NCI-H2196 (cell line): ENCODE results near the gene LIN7B.
"Not testable (repeated sequence)": the region's sequence is repeated elsewhere in the genome, so short reads cannot be mapped to it uniquely, and the experiment has no call there.

Experiments used
- DNase-seq: peaks from one replicate; lab custom pipeline; 2025; ENCODE audit not compliant: unreplicated experiment; lab: John Stamatoyannopoulos, UW

The LIN7B gene

DNA sequence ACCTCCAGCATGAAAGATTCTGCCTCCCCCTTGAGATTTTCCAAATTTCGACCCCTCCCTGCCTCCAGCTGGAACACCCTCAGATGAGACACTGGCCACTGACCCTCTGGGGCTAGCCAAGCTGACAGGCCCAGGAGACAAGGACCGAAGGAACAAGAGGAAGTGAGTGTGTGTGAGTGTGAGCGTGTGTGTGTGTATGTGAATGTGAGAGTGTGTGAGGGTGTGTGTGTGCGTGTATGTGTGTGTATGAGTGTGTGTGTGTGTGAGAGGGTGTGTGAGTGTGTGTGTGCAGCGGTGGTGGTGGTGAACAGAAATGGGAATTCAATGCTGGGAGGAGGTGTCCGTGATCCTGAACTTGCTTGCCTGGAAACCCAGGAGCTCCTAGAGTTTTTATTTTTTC lies 27.2 kb downstream of the LIN7B start:
- DNase-seq: no peak

DNA sequence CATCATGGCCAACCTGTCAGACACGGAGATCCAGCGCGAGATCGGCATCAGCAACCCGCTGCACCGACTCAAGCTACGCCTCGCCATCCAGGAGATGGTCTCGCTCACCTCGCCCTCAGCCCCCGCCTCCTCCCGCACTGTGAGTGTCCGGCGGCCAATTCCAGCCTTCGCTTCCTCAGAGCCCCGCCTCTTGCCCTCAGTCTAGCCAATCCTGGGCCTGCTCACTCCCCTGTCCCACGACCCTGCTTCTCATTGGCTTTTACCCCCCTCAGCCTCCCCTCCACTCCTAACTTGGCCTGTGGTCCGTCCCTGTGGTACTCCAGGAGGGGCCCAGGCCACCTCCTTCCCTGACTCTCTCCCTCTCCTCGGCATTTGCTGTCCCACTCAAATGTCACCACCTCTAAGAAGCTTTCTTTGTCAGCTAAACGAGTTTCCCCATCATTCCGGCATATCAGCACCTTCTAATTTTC lies 28.7 kb downstream of the LIN7B start:
- DNase-seq: peak; percentile 95

DNA sequence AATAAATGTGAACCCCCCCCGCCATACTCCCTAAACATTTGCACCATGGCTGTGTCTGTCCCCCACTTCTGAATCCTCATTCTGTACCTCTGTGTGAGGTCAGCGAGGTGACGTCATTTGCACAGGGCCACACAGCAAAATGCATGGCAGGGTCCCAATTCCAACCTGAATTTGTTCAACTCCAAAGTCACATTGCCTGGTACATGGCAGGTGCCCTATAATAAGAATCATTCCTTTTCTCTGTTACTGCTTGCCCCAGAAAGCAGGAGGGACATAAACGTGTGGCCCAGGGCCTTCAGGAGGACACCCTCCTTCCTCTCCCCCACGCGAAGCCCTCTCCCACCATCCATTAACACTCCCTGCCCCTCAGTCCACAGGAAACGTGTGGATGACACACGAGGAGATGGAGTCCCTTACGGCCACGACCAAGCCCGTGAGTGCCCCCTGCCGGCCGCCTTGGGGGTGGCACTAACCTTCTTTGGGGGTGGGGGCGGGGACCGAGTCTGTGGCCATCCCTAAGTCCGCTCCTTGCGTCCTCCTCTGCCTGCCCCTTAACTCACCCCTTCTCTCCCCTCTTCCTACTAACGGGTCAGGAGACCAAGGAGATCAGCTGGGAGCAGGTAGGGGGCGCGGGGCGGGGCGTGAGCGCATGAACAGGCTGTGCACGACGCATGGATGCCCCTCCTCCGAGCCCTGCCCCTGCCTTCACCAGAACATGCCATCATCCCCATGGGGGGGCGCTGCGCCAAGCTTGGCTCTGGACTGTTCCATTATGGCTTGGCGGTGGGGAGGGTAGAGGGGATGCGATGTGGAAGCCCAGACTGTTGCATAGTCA lies 31.6 kb downstream of the LIN7B start:
- DNase-seq: peak; percentile 68

DNA sequence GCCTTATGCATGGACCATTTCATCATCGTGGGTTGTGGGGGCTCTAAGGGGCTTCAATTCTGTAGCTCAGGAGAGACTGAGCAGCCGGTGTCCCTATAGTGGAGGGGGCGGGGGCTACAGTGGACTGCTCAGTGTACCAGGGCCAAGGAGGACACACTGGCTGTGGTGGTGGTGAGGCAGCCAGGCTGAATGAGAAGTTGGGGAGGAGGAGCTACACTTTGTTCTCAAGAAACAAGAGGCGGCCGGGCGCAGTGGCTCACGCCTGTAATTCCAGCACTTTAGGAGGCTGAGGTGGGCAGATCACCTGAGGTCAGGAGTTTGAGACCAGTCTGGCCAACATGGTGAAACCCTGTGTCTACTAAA lies 32.2 kb downstream of the LIN7B start:
- not testable (repeated sequence) for DNase-seq

DNA sequence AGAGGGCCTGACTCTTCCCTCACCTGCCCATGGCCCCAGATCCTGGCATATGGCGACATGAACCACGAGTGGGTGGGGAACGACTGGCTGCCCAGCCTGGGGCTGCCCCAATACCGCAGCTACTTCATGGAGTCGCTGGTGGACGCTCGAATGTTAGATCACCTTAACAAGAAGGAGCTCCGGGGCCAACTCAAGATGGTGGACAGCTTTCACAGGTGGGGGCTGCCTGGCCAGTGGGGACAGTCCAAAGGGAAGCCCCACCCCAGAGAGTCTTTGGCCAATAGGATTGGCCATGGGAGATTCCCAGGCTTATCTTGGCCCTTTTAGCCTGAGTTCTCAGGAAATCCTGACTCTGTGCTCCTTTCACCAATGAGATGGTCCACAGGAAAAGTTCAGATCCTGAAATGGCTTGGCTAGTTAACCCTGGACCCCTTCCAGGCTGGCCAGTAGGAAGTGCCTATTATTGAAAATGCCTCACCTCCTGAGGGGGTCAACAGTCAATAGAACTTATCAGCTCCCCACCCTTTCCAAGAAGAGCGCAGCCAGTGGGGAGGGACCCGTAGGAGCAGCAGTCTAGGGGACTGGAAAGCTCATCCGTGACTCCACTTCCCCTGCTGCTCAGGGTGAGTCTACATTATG lies 34.0 kb downstream of the LIN7B start:
- no peak for DNase-seq

DNA sequence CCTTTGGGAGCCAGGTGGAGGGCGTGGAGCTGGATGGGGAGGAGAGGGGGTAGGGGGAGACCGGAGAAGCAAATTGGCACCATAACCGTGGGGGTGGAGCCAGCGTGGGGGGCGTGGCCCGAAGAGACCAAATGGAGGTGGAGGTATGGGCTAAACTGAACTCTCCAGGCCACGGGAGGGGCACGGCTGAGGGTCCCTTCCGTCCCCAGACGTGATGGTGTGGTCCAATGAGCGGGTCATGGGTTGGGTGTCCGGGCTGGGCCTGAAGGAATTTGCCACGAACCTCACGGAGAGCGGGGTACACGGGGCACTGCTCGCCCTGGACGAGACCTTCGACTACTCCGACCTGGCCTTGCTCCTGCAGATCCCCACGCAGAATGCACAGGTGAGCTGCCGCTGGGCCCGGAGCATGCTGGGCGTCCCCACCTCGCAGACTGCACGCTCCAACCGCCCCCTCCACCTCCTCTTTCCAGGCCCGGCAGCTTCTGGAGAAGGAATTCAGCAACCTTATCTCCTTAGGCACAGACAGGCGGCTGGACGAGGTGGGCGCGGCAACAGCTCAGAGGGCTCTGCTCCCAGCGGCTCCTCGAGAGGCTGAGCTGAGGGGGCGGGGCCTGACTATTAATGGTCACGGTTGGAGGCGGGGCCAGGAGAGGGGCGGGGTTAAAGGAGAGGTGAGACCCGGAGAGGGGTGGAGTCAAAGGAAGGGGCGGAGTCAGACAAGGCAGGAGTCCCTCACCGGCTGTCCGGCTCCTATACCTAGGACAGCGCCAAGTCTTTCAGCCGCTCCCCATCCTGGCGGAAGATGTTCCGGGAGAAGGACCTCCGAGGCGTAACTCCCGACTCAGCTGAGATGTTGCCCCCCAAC lies 34.8 kb downstream of the LIN7B start:
- peak; percentile 97 for DNase-seq

DNA sequence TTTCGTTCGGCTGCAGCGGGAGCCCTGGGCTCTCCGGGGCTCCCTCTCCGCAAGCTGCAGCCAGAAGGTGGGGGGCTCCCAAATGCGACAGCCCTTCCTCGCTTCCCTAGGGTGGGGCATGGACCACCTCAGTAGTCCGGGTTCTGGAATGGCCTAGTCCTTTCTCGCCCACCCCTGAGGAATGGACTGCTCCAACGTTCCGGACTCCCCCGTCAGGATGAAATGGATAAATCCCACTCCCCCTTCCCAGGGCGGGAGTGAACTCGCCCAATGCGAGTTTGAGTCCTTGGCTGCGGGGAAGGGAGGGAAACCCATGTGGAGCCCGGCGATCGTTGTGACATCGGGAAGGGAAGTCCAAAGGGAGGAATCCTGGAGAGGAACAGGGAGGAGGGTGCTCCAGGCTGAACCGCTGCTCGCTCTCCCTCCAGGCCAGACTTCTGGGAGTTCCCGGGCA lies 35.5 kb downstream of the LIN7B start:
- peak; percentile 79 for DNase-seq

DNA sequence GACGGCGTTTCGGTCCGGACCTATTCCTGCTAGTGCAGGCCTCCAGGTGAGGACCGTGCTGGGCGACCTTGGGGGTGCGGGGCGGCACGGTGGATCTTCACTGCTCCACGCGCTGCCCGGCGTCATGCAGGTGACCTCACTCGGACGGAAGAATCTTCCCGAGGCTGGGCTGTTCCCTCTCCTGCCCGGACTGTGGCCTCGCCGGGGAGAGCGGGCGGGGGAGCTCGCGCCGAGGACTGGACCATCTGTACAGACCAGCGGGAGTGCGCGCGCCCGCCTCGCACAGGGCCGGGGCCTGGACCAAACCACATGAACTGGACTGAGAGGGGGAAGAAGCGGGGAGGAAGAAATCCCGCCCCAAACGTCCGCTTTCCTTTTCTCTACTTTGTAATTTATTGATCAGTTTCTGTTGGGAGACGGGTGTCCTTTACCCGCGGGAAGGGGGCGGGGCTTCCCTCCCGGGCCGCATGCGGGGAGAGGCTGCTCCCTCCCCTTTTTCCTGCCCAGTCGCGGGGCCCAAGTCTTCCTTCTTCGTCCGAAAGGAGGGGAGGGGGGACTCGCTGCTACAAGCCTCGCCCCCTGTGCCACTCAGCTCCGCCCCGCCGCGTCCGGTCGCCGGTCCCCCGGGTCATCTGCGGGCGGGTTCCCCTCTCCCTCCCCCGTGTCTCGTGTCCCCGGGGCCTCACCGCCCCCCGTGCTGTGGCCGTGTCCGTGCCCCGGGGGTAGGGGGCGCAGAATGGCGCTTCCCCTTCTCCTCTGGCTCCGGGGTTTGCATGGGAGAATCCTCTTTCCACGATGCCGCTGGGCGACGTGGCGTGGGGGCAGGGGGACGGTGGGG lies 36.2 kb downstream of the LIN7B start:
- peak; percentile 91 for DNase-seq

DNA sequence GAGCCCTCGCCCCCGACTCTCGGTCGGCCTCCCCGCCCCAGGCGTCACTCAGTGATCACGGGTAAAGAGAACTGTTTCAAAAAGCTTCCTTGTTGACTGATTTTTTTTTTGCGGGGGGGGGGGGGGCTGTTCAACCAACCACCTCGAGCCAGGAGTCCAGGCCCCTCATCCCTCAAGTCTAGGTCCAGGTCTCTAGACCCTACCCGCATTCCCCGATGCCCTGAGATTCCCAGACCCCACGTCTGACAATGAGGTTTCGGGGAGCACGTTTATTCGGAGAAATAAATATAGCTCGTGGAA lies 36.7 kb downstream of the LIN7B start:
- DNase-seq: peak; percentile 51

DNA sequence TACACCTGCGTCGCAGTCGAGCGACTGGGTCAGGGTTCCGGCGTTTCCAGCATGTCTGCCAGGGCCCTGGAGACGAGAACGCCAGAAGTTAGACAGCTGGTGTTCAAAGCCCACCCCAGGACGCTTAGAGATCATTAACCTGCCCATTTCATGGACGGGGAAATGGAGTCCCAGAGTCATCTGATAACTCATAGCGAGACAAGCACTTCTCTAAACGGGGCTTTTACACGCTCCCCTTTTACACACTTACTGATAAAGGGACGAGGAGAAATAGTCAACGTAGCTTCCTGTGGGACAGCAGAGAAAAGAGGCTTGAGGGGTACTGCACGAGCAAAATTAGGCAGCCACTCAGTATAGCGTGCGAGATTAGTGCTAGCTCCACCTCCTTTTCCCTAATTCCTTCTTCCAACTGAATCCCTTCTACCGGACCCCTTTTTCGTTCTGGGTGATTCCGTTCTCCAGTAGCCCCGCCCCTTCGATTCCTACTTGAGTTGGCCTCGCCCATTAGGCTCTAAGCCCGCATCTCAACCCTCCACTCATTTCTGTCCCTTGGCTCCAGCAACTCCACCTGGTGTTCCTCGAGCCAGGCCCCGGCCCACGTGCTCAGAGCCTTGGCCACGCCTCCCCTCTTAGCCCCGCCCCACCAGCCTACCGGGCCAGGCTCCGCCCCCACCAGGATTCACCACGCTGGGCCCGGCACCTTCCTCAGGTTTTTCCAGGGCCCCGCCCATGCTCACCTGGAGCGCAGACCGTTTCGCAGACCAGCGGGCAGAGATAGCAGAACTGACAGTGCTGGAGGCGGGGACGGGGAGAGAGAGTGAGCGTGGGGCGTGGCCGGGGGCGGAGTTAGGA lies 37.3 kb downstream of the LIN7B start:
- DNase-seq: peak; percentile 98

DNA sequence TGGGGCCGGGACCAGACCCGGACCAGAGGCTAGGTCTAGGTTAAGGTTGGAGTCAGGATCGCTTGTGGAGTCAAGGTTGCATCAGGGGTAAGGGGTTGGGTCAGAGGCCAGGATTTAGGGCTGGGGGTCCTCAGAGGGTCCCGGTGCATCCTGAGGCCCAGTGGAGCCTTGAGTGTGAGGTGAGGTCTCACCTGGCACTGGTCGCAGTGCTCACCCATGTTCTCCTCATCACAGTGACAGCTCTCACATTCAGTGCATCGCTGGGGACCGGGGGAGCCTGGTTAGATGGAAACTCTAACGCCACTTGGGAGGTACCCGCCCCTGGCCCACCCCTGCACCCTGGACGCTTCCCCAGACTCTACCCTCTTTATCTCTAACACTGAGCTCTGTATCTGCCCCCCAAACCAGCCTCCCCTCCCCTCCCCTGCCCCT lies 38.0 kb downstream of the LIN7B start:
- DNase-seq: no peak

DNA sequence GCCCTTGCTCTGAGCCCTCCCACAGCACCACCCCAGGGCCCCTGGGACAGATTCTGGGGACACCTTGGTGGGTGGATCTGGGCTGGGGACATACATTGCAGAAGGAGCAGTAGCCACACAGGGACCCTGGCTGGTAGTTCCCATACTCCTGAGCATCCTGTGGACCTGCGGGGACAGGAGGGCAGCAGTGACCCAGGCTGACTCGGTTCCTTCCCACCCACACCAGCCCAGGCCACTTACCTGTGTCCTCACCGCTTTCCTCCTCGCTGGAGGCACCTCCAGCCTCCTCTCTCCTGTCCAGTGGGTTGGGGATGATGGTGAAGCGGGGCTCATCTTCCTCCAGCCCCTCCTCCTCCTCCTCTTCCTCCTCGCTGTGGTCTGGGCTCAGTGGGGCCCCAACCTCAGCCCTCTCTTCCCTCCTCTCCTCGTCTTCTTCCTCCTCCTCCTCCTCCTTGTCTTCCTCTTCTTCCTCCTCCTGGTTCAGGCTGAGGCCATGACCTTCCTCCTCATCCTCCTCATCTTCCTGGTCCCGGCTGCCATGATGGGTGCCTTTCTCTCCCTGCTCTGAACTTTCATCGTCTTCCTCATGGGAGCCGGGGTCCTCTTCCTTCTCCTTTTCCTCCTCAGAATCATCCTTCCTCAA lies 39.1 kb downstream of the LIN7B start:
- DNase-seq: no peak

DNA sequence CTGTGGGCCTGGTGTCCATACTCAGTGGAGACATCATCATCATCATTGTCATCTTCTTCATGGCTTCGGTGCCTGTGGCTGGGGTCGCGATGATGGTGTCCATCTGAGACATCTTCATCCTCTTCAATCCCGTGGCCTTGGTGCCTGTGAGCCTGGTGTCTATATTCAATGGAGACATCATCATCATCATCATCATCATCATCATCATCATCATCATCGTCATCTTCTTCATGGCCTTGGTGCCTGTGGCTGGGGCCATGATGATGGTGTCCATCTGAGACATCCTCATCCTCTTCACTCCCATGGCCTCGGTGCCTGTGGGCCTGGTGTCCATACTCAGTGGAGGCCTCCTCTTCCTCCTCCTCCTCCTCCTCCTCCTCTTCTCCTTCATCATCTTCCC lies 40.1 kb downstream of the LIN7B start:
- DNase-seq: no peak

DNA sequence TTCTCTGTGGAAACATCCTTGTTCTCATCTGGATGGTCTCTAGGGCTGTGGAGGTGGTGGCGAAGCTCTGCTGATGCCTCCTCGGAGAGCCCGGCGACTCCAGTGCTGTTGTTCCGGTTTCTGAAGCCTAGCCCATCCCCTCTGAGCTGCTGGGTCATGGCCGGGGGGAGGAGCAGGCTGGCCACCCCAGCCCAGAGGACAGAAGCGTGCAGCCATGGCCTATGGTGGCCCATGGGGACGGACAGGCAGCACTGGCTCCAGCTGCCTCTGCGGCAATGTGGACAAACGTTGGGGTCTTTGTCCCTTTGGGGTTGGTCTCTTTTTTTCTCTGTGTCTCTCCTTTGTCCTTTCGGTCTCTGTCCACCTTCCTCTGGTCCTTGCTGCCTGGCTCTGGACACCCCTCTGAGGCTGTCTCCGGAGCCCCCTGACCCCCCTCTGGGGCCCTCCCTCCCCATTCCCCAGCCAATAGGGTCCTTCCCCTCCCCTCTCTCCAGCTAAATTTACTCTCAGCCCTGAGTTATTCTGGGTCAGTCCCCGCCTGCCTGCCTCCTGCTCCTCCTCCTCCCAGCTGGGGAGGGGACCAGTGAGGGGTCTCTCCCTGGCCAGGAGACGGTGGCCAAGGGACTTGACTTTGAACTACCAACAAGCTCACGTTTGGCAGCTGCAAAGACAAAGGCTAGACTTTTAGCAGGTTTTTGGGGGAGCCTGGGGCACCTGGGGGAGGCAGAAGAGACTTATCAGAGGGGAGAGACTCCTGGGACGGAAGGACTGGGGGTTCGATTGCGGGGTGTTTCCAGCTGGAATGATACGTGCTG lies 41.0 kb downstream of the LIN7B start, which contains the start of gene HRC:
Gene HRC (minus strand): TSS at position 392 of the 815 bp plus-strand sequence. CDS start 159 bp downstream, at position 233.
- no peak for DNase-seq

DNA sequence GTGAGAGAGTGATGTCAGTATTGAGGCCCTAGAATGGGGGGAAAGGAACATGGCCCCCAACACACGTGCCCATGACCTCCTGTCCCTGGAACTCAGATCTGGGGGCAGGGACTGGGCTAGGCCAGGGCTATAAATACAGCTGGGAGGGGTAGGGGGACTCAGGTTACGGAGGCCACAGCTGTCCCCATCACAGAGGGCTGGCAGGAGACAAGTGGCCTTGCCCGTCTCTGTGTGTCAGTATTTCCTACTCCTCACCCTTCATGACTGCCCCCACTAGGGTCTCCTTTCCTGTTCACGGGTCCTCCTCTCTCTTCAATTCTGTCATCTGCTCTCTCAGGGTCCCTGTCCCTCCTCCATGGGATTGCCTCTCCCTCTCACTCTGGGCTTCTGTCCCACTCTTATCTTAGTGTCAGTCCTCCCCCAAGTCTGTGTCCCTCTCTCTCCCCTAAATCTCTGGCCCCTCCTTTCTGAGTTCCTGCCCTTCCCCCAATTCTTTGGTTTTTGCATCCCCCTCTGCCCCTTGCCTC lies 41.7 kb downstream of the LIN7B start:
- DNase-seq: no peak

DNA sequence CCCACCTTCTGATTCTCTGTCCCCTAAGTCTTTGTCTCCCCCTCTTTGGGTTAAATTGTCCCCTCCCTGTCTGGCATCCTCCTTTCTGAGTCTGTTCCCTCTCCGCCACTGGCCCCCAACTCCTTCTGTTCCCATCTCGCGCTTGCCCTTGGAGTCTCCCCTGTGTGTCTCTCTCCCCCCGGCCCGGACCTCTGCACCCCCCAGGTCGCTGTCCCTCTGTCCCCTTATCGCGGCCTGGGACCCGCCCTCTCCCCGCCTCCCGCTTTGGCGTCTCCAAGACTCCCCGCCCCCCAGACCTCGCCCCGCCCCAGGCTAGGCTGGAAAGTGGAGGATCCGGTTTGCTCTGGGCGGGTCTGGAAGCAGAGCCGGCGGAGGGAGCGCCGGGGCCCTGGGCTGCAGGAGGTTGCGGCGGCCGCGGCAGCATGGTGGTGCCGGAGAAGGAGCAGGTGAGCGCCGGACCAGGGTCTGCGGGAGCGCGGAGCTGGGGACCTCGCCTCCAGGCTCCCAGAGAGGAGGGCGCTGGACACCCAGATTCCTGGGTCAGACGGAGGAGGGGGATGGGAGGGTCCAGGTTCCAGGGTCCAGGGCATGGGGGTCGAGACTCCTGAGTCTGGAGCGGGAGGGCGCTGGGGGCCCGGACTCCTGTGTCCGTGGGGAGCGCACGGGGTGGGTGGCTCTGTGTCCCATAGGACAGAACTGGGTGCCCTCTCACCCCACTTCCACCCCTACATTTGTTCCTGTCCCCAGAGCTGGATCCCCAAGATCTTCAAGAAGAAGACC lies 43.5 kb downstream of the LIN7B start, which contains the start of gene TRPM4:
Gene TRPM4 (plus strand): TSS at position 348 of the 780 bp plus-strand sequence. CDS start 75 bp downstream, at position 423.
- peak; percentile 90 for DNase-seq
